Activated T-helper 17 cell treated with anti-CD3 and anti-CD28 coated beads, Interleukin-2, amount 50 U/mL, for 72 hours (primary cell): ENCODE data around the gene PC. TPM values are rescaled to one million over a fixed set of nuclear protein-coding genes. Genes with fewer than 3 reads are reported as not detected.

ENCODE experiments used
- ATAC-seq: fragments of 150-1000 bp; cut with Tn5 transposase; replicated peaks from 2 replicates; pipeline ENCODE4 v1.10.0; 2021; ENCODE audit warnings: mild to moderate bottlenecking, moderate library complexity
- H3K27ac Mint-ChIP-seq: one replicate; pipeline ENCODE4 v1.8.0; 2022; ENCODE audit warnings: mixed read lengths
- H3K27me3 Mint-ChIP-seq: one replicate; pipeline ENCODE4 v1.8.0; 2022; ENCODE audit warnings: mixed read lengths
- H3K36me3 Mint-ChIP-seq: one replicate; pipeline ENCODE4 v1.8.0; 2022; ENCODE audit warnings: low read depth, mild to moderate bottlenecking, mixed read lengths
- H3K4me1 Mint-ChIP-seq: one replicate; pipeline ENCODE4 v1.8.0; 2022; ENCODE audit warnings: mixed read lengths
- H3K4me3 Mint-ChIP-seq: one replicate; pipeline ENCODE4 v1.8.0; 2022; ENCODE audit warnings: mild to moderate bottlenecking, mixed read lengths
- H3K9me3 Mint-ChIP-seq: one replicate; pipeline ENCODE4 v1.8.0; 2022; ENCODE audit warnings: mixed read lengths
- total RNA-seq, 2 donors: library from RNA; stranded (reverse); gene quantifications; one replicate each; pipeline ENCODE4 v1.2.3, GENCODE V29; 2022

PC gene
- total RNA-seq, 2 donors from 2014 or later, result 8.4 to 10.9 TPM

DNA sequence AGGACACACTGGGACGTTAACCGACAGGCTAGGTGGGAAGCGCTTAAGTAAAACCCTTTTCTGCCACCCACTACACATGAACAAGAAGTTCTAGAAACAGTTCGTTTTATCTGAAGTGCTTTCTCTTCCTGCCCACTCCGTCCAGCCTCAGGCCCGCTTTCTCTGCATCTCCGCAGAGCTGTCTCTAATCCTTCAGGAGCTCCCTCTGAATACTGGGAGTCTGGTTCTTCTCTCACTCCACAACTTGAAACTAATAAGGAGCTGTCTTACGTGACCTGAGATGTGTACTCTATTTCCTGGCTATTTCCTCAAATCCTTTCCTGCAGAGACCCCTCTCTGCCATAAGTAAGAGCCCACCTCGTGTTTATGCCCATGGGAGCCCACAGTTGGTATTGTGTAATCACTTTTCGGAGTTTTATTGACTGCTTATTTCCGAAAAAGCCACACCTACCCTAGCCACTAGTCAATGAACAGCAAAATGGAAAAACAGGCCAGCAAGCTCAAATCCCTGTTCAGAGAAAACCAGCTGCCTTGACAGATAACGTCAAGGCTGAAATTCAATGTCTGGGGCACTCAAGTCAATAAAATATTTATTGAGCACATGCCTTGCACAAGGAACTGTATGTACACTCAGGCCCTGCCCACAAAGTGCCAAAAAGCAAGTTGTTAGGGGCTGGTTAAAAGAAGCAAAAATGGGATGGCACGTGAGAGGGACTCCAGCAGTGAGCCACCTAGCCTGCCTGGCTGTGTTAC, 4.9 kb downstream of the PC start:
- Mint-ChIP-seq H3K4me1 (peaks cover 8% of the 10 kb centered on the region), H3K27ac (no peak overlapping the region), H3K4me3 (no peak overlapping the region), H3K36me3 (no peaks in the 10 kb centered on the region), H3K27me3 (no peaks in the 10 kb centered on the region), H3K9me3 (no peaks in the 10 kb centered on the region)
- no peak for ATAC-seq

DNA sequence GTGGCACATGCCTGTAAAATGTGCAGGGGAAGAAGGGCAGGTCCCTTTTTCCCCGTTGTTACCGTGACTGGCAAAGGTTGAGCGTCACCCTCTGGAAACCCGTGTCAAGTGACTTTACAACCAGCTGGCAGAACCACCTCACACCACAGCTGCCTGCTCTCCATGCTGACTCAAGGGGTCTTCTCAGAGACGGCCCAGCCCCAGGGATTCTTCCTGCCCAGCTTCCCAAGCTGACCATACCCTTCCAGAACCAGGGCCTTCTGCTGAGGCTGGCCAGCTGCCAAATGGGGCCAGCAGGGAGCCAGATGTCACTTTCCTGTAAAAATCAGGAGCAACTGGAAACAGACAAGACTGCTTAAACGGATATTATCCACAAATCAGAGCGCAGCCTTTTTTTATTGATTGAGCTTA, 6.3 kb downstream of the PC start:
- Mint-ChIP-seq H3K4me1 (peaks cover 7% of the 10 kb centered on the region), H3K9me3 (no peaks in the 10 kb centered on the region), H3K27me3 (no peaks in the 10 kb centered on the region), H3K36me3 (no peaks in the 10 kb centered on the region), H3K27ac (no peak overlapping the region), H3K4me3 (no peak overlapping the region)
- no peak for ATAC-seq

DNA sequence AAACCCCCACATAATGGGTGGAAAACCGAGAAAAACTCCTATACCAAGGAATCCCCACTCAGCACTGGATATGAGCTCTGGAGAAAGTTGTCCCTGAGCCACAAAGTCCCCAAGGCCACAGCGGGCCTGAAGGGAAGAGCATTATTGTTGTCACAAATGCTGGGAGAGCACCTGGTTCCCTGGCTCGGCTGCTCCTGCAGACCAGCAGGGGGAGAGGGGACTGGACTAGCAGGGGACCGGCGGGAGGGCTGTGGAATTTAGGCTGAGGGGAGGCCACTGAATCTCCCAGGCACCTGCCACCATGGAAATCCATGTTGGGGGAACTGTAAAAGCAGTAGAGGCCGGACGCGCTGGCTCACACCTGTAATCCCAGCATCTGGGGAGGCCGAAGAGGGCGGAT, 7.0 kb downstream of the PC start:
- peak overlapping the region; percentile 88 for H3K27ac Mint-ChIP-seq
- H3K4me1 Mint-ChIP-seq, result peaks cover 4% of the 10 kb centered on the region
- no peak overlapping the region for H3K4me3 Mint-ChIP-seq
- H3K36me3 Mint-ChIP-seq, result no peaks in the 10 kb centered on the region
- H3K9me3 Mint-ChIP-seq, result no peaks in the 10 kb centered on the region
- H3K27me3 Mint-ChIP-seq, result no peaks in the 10 kb centered on the region
- no peak for ATAC-seq

DNA sequence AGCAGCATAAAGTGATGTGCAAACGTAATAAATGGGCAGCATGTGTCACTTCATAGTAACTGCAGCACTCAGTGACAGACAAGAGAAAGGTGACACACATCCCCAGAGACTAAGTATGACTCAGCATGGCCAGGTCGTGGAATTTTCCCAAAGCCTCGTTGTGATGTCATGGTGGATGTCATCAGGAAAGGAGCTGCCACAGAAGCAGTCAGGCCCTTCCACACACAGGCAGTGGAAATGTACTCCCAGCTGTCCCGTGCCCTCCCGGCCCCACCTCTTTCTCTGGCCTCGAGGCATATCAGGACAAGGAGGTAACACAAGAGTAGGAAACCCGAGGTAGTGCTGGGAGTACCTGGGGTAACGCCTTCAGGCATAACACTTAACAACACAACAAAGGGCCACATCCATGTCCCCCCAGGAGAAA, 8.1 kb downstream of the PC start:
- no peaks in the 10 kb centered on the region for H3K27me3 Mint-ChIP-seq
- no peak overlapping the region for H3K4me3 Mint-ChIP-seq
- no peaks in the 10 kb centered on the region for H3K9me3 Mint-ChIP-seq
- peak overlapping the region; percentile 88 for H3K27ac Mint-ChIP-seq
- H3K36me3 Mint-ChIP-seq, result no peaks in the 10 kb centered on the region
- ATAC-seq, result peak; percentile 98
- H3K4me1 Mint-ChIP-seq, result peaks cover 4% of the 10 kb centered on the region

DNA sequence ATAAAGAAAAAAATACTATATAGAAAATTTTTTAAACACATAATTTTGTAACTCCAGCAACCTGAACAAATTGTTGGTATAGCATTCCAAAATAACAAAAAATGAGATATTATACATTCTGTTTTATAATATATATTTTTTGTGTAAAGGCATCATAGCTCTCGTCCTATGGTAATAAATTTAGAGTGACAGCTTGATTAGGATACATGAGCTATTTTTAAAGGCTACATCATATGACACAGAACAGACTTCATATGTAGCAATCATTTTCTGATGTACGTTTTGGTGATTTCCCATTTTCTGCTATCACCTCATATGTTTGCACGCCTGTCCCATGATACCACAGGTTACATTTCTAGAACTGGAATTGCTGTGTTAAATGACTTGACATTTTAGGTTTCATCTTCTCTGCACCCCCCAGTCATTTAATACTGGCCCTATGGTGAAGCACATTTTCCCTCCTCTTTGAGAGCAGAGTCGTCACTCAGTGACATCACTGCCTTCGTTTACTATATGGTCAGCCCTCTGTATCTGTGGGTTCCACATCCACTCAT, 19.5 kb downstream of the PC start:
- H3K4me1 Mint-ChIP-seq, result peaks cover 5% of the 10 kb centered on the region
- no peak overlapping the region for H3K4me3 Mint-ChIP-seq
- no peak overlapping the region for H3K27ac Mint-ChIP-seq
- ATAC-seq, result no peak
- no peaks in the 10 kb centered on the region for H3K36me3 Mint-ChIP-seq
- no peaks in the 10 kb centered on the region for H3K27me3 Mint-ChIP-seq
- no peaks in the 10 kb centered on the region for H3K9me3 Mint-ChIP-seq

DNA sequence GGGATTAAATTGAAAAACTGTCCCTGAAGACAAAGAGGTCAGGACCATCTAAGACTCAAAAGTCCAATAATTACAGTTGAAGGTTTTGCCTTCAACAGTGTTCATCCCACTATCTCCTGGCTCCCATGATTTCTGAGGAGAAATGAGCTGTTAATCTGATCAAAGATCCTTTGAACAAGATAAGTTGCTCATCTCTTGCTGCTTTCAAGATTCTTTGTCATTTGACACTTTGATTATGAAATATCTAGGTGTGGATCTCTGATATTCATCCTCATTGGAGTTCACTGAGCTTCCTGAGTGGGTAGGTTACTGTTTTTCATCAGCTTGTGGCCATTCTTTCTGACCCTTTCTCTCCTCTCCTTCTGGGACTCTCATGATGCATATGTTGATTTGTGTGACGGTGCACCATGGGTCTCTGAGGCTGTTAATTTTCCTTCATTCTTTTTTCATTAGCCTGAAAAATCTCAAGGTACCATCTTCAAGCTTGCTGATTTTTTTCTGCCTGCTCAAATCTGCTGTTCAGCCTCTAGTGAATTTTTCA, 20.9 kb downstream of the PC start:
- no peak overlapping the region for H3K4me3 Mint-ChIP-seq
- no peak for ATAC-seq
- peaks cover 4% of the 10 kb centered on the region for H3K27me3 Mint-ChIP-seq
- no peaks in the 10 kb centered on the region for H3K36me3 Mint-ChIP-seq
- peaks cover 5% of the 10 kb centered on the region for H3K4me1 Mint-ChIP-seq
- no peak overlapping the region for H3K27ac Mint-ChIP-seq
- H3K9me3 Mint-ChIP-seq, result no peaks in the 10 kb centered on the region

DNA sequence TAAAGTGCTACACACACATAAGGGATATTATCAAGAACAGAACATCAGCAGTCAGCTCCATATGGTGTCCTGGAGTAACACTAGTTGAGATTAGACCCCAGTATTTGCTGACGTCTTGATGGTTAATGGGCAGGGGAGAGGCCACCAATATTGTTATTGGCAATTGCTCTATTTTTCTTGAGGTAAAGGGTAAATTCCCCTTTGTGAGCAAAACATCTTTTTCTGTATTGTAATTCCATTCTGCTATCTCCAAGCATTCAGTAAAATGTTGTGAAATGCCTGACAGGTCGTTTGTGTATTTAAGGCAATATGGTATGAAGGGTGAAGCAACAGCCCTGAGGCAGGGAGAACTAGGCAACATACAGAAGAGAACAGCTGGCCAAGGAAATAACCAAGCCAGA, 21.9 kb downstream of the PC start:
- Mint-ChIP-seq H3K27me3 (peaks cover 4% of the 10 kb centered on the region), H3K27ac (no peak overlapping the region), H3K4me3 (no peak overlapping the region), H3K36me3 (no peaks in the 10 kb centered on the region), H3K9me3 (no peaks in the 10 kb centered on the region), H3K4me1 (peaks cover 5% of the 10 kb centered on the region)
- ATAC-seq, result no peak

DNA sequence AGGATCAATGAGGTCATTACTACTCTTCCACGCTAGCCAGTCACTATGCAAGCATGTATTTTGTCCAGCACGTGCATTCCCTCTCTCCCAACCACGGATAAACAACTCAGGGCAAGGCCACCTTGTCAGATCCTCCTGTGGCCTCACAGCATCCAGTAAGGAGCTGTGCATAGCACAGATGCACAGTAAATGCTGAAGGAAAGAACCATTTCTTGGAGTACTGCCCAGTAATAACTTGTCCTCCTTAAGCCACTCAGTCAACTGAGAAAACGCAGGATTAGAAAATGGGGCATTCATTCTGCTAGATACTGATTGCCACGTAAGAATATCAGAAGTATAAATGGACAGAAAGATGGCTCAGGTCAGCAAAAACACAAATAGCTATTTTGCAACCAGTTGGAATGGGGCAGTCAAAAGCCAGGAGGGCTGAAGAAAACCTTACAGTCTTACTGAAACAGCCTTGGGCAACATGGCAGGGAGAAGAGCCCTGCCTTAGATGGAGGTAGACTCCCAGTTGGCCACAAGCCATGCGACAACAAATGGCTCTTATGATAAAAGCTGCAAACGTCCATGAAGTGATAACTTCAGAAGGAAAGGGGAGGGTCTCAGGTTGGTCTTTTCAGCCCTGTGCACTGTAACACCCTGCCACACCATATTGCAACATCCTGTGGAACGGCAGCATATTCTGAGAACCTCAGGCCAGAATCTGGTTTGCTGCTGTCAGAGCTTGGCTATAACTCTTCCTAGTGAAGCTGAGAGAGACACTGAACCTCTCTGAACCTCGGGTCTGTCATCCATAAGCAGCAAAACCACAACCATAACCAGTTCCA, 23.0 kb downstream of the PC start:
- Mint-ChIP-seq H3K27me3 (peaks cover 4% of the 10 kb centered on the region), H3K9me3 (no peaks in the 10 kb centered on the region), H3K27ac (no peak overlapping the region), H3K36me3 (no peaks in the 10 kb centered on the region), H3K4me3 (no peak overlapping the region), H3K4me1 (peaks cover 5% of the 10 kb centered on the region)
- ATAC-seq, result no peak

DNA sequence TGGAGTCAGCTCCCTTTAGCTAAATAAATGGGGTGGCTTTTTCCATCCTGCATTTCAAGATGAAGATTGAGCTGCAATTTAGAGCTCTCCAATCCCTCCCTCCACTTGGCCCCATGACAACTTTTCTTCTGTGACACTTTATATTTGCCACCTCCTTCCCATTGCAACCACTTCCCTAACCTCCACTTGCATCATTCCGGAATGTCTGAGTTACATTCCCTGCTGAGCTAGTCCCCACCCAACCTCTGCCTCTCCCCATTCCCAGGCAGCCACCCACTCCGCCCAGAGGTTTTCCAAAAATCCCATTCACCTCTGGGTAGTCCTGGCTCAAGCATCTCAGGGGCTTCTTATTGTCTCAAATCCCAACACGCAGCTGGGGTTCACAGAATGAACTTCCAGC, 24.7 kb downstream of the PC start:
- Mint-ChIP-seq H3K4me1 (peaks cover 5% of the 10 kb centered on the region), H3K27ac (no peak overlapping the region), H3K36me3 (no peaks in the 10 kb centered on the region), H3K9me3 (no peaks in the 10 kb centered on the region), H3K27me3 (peaks cover 4% of the 10 kb centered on the region), H3K4me3 (no peak overlapping the region)
- no peak for ATAC-seq

DNA sequence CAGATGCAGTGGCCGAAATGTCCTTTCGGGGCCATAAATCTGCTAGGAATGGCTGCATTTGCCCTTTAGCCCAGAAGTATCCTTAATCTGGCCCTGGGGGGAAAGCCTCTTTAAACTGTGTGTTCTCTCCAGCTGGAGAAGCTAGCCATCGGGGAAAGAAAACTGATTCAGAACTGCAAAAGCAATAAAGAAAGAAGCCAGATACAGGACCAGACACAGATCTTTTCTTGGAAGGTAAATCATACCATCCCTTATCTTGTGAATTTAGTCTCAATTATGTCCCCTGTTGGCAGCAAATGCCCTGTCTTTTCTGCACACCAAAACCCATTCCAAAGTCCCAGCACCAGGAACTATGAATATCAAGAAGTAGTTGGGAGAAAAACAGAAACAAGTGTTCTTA, 25.6 kb downstream of the PC start:
- Mint-ChIP-seq H3K9me3 (no peaks in the 10 kb centered on the region), H3K27ac (no peak overlapping the region), H3K4me1 (peaks cover 5% of the 10 kb centered on the region), H3K36me3 (no peaks in the 10 kb centered on the region), H3K27me3 (peaks cover 4% of the 10 kb centered on the region), H3K4me3 (no peak overlapping the region)
- ATAC-seq, result no peak

DNA sequence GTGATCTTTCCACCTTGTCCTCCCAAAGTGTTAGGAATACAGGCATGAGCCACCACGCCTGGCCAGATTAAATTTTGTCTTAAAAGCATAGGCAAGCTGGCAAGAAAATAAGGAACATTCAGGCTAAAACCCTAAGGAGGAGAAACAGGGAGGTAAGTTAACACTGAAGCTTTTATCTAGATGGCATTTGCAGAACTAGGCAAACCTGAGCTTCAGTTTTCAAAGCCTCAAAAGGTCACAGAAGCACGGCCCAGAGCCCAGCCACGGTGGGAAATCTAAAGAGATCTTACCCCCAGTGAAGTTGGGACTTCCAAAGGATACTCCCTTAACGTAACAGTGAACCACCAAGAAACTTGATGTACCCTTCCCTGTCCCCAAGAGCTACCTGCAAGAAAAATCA, 28.4 kb downstream of the PC start:
- ATAC-seq, result no peak
- peaks cover 5% of the 10 kb centered on the region for H3K4me1 Mint-ChIP-seq
- H3K4me3 Mint-ChIP-seq, result no peak overlapping the region

DNA sequence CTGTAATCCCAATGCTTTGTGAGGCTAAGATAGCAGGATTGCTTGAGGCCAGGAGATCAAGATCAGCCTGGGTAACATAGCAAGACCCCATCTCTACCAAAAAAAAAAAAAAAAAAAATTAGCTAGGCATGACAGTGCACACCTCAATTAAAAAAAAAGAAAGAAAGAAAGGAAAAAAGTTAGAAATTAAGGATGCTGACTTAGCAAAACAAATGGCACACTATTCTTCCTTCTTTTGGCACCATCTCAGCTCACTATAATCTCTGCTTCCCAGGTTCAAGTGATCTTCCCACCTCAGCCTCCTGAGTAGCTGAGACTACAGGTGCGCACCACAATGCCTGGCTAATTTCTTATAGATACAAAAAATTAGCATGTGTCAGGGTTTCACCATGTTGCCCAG, 33.9 kb downstream of the PC start:
- ATAC-seq, result no peak
- Mint-ChIP-seq H3K27ac (no peak overlapping the region), H3K4me3 (no peak overlapping the region), H3K9me3 (no peaks in the 10 kb centered on the region), H3K36me3 (no peaks in the 10 kb centered on the region), H3K27me3 (no peaks in the 10 kb centered on the region), H3K4me1 (no peaks in the 10 kb centered on the region)

More for the DNA sequence above, 28.4 kb downstream of the PC start:
- no peak overlapping the region for H3K27ac Mint-ChIP-seq
- no peaks in the 10 kb centered on the region for H3K9me3 Mint-ChIP-seq
- peaks cover 4% of the 10 kb centered on the region for H3K27me3 Mint-ChIP-seq
- H3K36me3 Mint-ChIP-seq, result no peaks in the 10 kb centered on the region

DNA sequence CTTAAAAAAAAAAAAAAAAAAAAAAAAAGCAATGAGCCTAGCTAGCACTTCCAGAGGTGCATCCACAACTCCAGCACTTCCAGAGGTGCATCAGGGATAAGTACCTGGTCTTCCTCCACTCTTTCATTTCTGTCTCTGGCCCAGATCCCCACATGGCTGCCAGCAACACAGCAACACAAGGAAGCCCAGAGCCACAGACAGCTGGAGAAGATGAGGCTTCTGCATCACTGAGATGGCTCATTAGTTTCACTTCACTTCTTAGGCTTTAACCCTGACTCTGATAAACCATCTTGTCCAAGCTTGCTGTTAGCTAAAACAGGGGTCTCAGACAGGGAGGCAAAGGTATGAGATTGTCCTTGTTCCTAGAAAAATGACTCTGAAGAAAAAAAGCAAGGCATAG, 35.6 kb downstream of the PC start:
- Mint-ChIP-seq H3K4me3 (no peak overlapping the region), H3K27me3 (no peaks in the 10 kb centered on the region), H3K9me3 (no peaks in the 10 kb centered on the region), H3K4me1 (no peaks in the 10 kb centered on the region), H3K36me3 (no peaks in the 10 kb centered on the region), H3K27ac (no peak overlapping the region)
- no peak for ATAC-seq

DNA sequence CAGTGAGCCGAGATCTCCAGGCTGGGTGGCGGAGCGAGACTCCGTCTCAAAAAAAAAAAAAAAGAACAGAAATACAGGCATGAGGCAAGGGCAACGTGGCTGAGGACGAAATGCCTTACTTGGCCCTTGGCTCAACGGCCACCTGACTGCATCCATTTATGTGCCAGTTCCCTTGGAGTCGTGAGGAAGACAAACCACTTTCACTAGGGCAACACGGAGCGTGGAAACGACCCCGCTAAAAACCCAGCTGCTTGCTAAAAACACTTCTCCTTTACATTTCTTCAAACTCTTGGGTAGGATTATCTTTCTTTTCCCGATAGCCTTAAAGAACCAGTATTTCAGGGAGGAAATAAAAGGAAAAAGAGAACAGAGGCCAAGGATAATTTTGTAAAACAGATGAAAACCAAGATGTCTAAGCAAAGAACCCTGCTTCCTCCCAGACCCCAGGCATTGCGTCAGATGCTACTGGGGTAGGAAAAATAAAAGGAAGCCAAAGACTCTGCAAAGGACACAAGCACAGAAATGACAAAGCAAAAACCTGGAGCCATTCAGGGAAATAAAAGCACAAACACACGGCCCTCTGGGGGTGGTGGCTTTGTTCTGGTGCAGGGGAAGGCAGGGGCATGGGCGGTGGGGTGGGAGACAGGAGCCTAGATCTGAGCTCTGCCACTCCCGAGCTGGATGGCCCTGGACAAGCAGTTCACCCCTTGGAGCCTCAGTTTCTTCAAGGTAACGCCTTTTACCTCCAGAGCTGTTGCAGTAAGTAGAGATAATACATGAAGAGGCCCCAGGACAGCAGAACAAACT, 37.0 kb downstream of the PC start:
- Mint-ChIP-seq H3K4me1 (no peaks in the 10 kb centered on the region), H3K36me3 (no peaks in the 10 kb centered on the region), H3K27ac (no peak overlapping the region), H3K9me3 (no peaks in the 10 kb centered on the region), H3K27me3 (no peaks in the 10 kb centered on the region), H3K4me3 (no peak overlapping the region)
- ATAC-seq, result no peak
